GM12878 (cell line): ENCODE results near the gene TMPRSS2. TPM values are rescaled to one million over a fixed set of nuclear protein-coding genes. Genes with fewer than 3 reads are reported as not detected.
"Not testable (repeated sequence)": the region's sequence is repeated elsewhere in the genome, so short reads cannot be mapped to it uniquely, and the experiment has no call there.

Experiments
- ATAC-seq: fragments of 200-7000 bp; cut with Tn5 transposase; 3 replicates; pipeline ENCODE4 v1.9.1; 2020; ENCODE audit warnings: mild to moderate bottlenecking, moderate library complexity
- BruUV-seq: library from RNA; stranded (reverse); fragments of 400-500 nt; replicated peaks from 2 replicates; lab custom pipeline; 2021; lab: Mats Ljungman, UMichigan
- CTCF ChIA-PET: fragments of 300-600 bp; sonication (Branson Sonifier 250); formaldehyde crosslinking; extraction: SDS; loops from one replicate; lab custom pipeline; 2021; ENCODE audit warnings: inconsistent platforms; lab: Yijun Ruan, JAX
- POLR2A ChIA-PET: fragments of 350-600 bp; formaldehyde crosslinking; extraction: SDS; loops from one replicate; lab custom pipeline; 2021; ENCODE audit warnings: inconsistent platforms; lab: Charles Lee
- RAD21 ChIA-PET: fragments of 300-600 bp; sonication (Branson Sonifier 250); formaldehyde crosslinking; loops from one replicate; lab custom pipeline; 2023; ENCODE audit warnings: antibody characterized with exemption; ENCODE audit not compliant: unreplicated experiment; lab: Charles Lee
- SMC1A ChIA-PET: fragments of 300-600 bp; sonication (Branson Sonifier 250); formaldehyde crosslinking; loops from one replicate; lab custom pipeline; 2023; ENCODE audit not compliant: unreplicated experiment, uncharacterized antibody; lab: Charles Lee
- DNase-seq: peaks from one replicate; pipeline ENCODE4 v3.0.0-alpha.2; 2011; ENCODE audit warnings: low read depth, low spot score
- FAIRE-seq: peaks from 3 replicates; lab custom pipeline; 2011; peaks lifted over from hg19 to GRCh38; lab: Jason Lieb, UNC
- H2AFZ ChIP-seq: 2 replicates; pipeline ENCODE4 v1.6.0; 2011; ENCODE audit warnings: low read depth, low read length, control low read depth; ENCODE audit not compliant: control insufficient read depth
- H3K27ac ChIP-seq: 2 replicates; pipeline ENCODE4 v1.5.1; 2011; ENCODE audit warnings: control low read depth; ENCODE audit not compliant: control insufficient read depth, insufficient read depth
- H3K27me3 ChIP-seq, 2 experiments: replicated peaks in 1 of 2; 2 replicates each; pipeline versions ENCODE4 v1.6.0 to v1.6.1; 2011; ENCODE audit warnings: low read length in 1 of 2; ENCODE audit not compliant: control insufficient read depth in 2 of 2, insufficient read depth in 2 of 2
- H3K36me3 ChIP-seq, 2 experiments: 2 replicates each; pipeline ENCODE4 v1.5.1; 2011; ENCODE audit warnings: low read length in 1 of 2; ENCODE audit not compliant: control insufficient read depth in 2 of 2, insufficient read depth in 2 of 2
- H3K4me1 ChIP-seq: 2 replicates; pipeline ENCODE4 v1.6.1; 2011; ENCODE audit warnings: mild to moderate bottlenecking, low read length, moderate library complexity, mixed read lengths; ENCODE audit not compliant: control insufficient read depth, insufficient read depth
- H3K4me2 ChIP-seq: 2 replicates; pipeline ENCODE4 v1.6.0; 2011; ENCODE audit warnings: control low read depth; ENCODE audit not compliant: control insufficient read depth, insufficient read depth
- H3K4me3 ChIP-seq: fragments of 200-600 bp; sonication (generic); 2 replicates; pipeline ENCODE4 v1.5.1; 2016
- H3K79me2 ChIP-seq: 2 replicates; pipeline ENCODE4 v1.6.0; 2011; ENCODE audit warnings: low read length; ENCODE audit not compliant: control insufficient read depth, insufficient read depth
- H3K9ac ChIP-seq: 2 replicates; pipeline ENCODE4 v1.8.0; 2011; ENCODE audit warnings: low read length, control low read depth, mixed read lengths; ENCODE audit not compliant: control insufficient read depth, insufficient read depth
- H3K9me3 ChIP-seq: replicated peaks from 3 replicates; pipeline ENCODE4 v1.5.1; 2011; ENCODE audit warnings: mild to moderate bottlenecking, low read length; ENCODE audit not compliant: control insufficient read depth, insufficient read depth
- H4K20me1 ChIP-seq: 2 replicates; pipeline ENCODE4 v1.6.0; 2011; ENCODE audit not compliant: control insufficient read depth, insufficient read depth
- BMI1 ChIP-seq: fragments of 450-650 bp; IDR thresholded peaks from 2 replicates; pipeline ENCODE4 v1.6.1; 2016; ENCODE audit warnings: mild to moderate bottlenecking, moderate library complexity, borderline replicate concordance
- PAX8 ChIP-seq: fragments of 450-650 bp; IDR thresholded peaks from 2 replicates; pipeline ENCODE4 v1.6.1; 2017; ENCODE audit warnings: mild to moderate bottlenecking, moderate library complexity
- PML ChIP-seq: IDR thresholded peaks from 2 replicates; pipeline ENCODE4 v1.6.1; 2012; ENCODE audit warnings: low read length, inconsistent platforms
- RELB ChIP-seq: fragments of 450-650 bp; IDR thresholded peaks from 2 replicates; pipeline ENCODE4 v1.6.1; 2017; ENCODE audit warnings: low read depth, mild to moderate bottlenecking, moderate library complexity
- RUNX3 ChIP-seq: IDR thresholded peaks from 2 replicates; pipeline ENCODE4 v1.6.1; 2012; ENCODE audit warnings: low read length, inconsistent platforms
- SUPT20H ChIP-seq: IDR thresholded peaks from 2 replicates; pipeline ENCODE4 v1.6.1; 2011; ENCODE audit warnings: low read depth, mild to moderate bottlenecking, low read length, moderate library complexity, borderline replicate concordance; ENCODE audit not compliant: control insufficient read depth
- TCF12 ChIP-seq: IDR thresholded peaks from 2 replicates; pipeline ENCODE4 v1.6.1; 2011; ENCODE audit warnings: low read depth, mild to moderate bottlenecking, low read length
- ZBTB40 ChIP-seq: fragments of 450-650 bp; IDR thresholded peaks from 2 replicates; pipeline ENCODE4 v1.6.1; 2016; ENCODE audit warnings: mild to moderate bottlenecking, moderate library complexity, borderline replicate concordance
- WGBS: methylation state at CpG from one replicate; pipeline ENCODE4 v1.1.6; 2016; ENCODE audit warnings: low lambda C conversion rate; ENCODE audit not compliant: insufficient replicate concordance, insufficient coverage; ENCODE audit errors: missing lambda C conversion rate; 5-methylcytosine and 5-hydroxymethylcytosine counted together
- in situ Hi-C: fragments of 300-500 bp; cut with MboI; formaldehyde crosslinking; loops from 9 replicates; pipeline ENCODE4 v1.14.3; 2018; ENCODE audit warnings: mixed read lengths
- intact Hi-C: fragments of 100-400 bp; cut with micrococcal nuclease; formaldehyde crosslinking; loops from one replicate; pipeline ENCODE4 v1.14.2; 2022; ENCODE audit not compliant: unreplicated experiment
- polyA plus RNA-seq, 11 experiments: library from polyadenylated mRNA; depleted of rRNA in 4 of 11; unstranded in 6 of 11; stranded (reverse) in 5 of 11; fragments of >200 nt; fragmentation: Nextera tagmentation in 4 of 11; fragmentation: Illumina TruSeq in 1 of 11; extraction: Ambion mirVana in 4 of 11; extraction: Trizol in 1 of 11; gene quantifications; 1 replicate in 1 of 11; 2 replicates in 10 of 11; pipeline versions ENCODE4 v1.2.1 to v1.2.3, GENCODE V29; 2011 to 2016; ENCODE audit warnings: inconsistent platforms in 2 of 11, missing spikeins in 2 of 11, low read depth in 1 of 11
- total RNA-seq, 4 experiments: library from RNA; depleted of rRNA in 3 of 4; stranded (reverse); fragments of >200 nt in 3 of 4; fragmentation: Illumina TruSeq in 1 of 4; extraction: Trizol in 1 of 4; gene quantifications; 2 replicates each; pipeline versions ENCODE4 v1.2.1 to v1.2.3, GENCODE V29; 2013 to 2021

TMPRSS2 gene
- total and polyA plus RNA-seq, 10 of the 15 experiments (the other 5 are each of a cell fraction or from before 2014, with no cell fraction given): 0.19 to 0.26 TPM; not detected in 8

- Histone ChIP-seq H3K4me2 (no peak overlapping the region), H4K20me1 (no peaks in the 10 kb centered on the region), H3K4me3 (no peak overlapping the region), H3K36me3 (no peaks in the 10 kb centered on the region), H3K79me2 (no peaks in the 10 kb centered on the region), H3K27me3 (no peaks in the 10 kb centered on the region), H2AFZ (no peak overlapping the region), H3K9ac (no peak overlapping the region), H3K9me3 (no peaks in the 10 kb centered on the region; the same call in 2 of the 3 replicates), H3K4me1 (peaks cover 10% of the 10 kb centered on the region), H3K27ac (no peak overlapping the region)
- ChIA-PET CTCF (interaction anchor here (1.2 to 2.1 kb wide), 7 partner anchors 9 to 135 kb away, joined by 3 to 9 read pairs (median 5); no protein-coding TSS in a partner anchor), SMC1A (interaction anchor here (0.6 to 3.0 kb wide), 8 partner anchors 13 to 559 kb away, joined by 3 to 10 read pairs (median 5); no protein-coding TSS in a partner anchor), POLR2A (interaction anchor here (2.0 to 2.1 kb wide), 2 partner anchors 8 to 49 kb away, joined by 7 to 9 read pairs; partner anchors contain the start of gene MX1), RAD21 (interaction anchor here (0.6 to 1.7 kb wide), 5 partner anchors 43 to 135 kb away, joined by 3 to 10 read pairs (median 4); no protein-coding TSS in a partner anchor)
- intact Hi-C loops: no loop called here
- 98% methylated on average over 3 of the region's 6 CpGs for WGBS
- FAIRE-seq: no peak
- no TSS peak for BruUV-seq
- TF ChIP-seq RUNX3 (no peak), SUPT20H (no peak), TCF12 (no peak), PAX8 (no peak), ZBTB40 (no peak), BMI1 (no peak), RELB (no peak), PML (no peak)
- in situ Hi-C loops: no loop called here
- DNase-seq: no peak
- no peak for ATAC-seq
These were observed 89.6 kb downstream of the TMPRSS2 start for GRCh38 chr21:41418393-41418792.

GRCh38 chr21:41417505-41417904, 90.5 kb downstream of the TMPRSS2 start:
- H4K20me1 ChIP-seq, ATAC-seq, DNase-seq, H3K27me3 ChIP-seq, in situ Hi-C loops, intact Hi-C loops, H3K36me3 ChIP-seq, H3K9ac ChIP-seq, H3K4me3 ChIP-seq, H3K79me2 ChIP-seq, H3K27ac ChIP-seq, H3K4me2 ChIP-seq, H3K4me1 ChIP-seq, H3K9me3 ChIP-seq, H2AFZ ChIP-seq, FAIRE-seq, BruUV-seq: not testable (repeated sequence)
- CTCF ChIA-PET: interaction anchor here (0.6 to 1.7 kb wide), 5 partner anchors 14 to 134 kb away, joined by 3 to 8 read pairs (median 4); no protein-coding TSS in a partner anchor
- RAD21 ChIA-PET: interaction anchor here (1.4 to 1.6 kb wide), 2 partner anchors 42 to 134 kb away, joined by 3 to 10 read pairs; no protein-coding TSS in a partner anchor
- SMC1A ChIA-PET: interaction anchor here (1.5 to 3.0 kb wide), 3 partner anchors 45 to 50 kb away, joined by 8 to 10 read pairs (median 8); no protein-coding TSS in a partner anchor
- POLR2A ChIA-PET: interaction anchor here (2.0 to 2.1 kb wide), 2 partner anchors 9 to 48 kb away, joined by 7 to 9 read pairs; partner anchors contain the start of gene MX1
- WGBS: 85% methylated on average over 2 of the region's 2 CpGs
